ENCODE results near the gene MMP1.

MMP1 gene

GRCh38 chr11:102791271-102792036, 6.5 kb downstream of the MMP1 start:
- Histone ChIP-seq H3K9me3 (ENCODE audit: control insufficient read depth, low read length) (no peaks in the 10 kb centered on the region), H3K4me2 (ENCODE audit: low read length) (no peak overlapping the region), H3K27ac (no peak overlapping the region), H3K79me2 (no peaks in the 10 kb centered on the region), H2AFZ (no peak overlapping the region), H3K4me3 (ENCODE audit: low read depth, low read length) (no peak overlapping the region), H3K27me3 (ENCODE audit: control insufficient read depth, insufficient read depth, low read length) (no peaks in the 10 kb centered on the region), H3K4me1 (no peaks in the 10 kb centered on the region), H3K9ac (no peak overlapping the region), H3K36me3 (ENCODE audit: control insufficient read depth, insufficient read depth, low read length) (no peaks in the 10 kb centered on the region)
- no peak for TF ChIP-seq CTCF (IDR thresholded peaks at IDR 0.05)

- Histone ChIP-seq H3K79me2 (no peaks in the 10 kb centered on the region), H2AFZ (no peak overlapping the region), H3K27ac (no peak overlapping the region), H3K36me3 (ENCODE audit: control insufficient read depth, insufficient read depth, low read length) (no peaks in the 10 kb centered on the region), H3K9ac (no peak overlapping the region), H3K9me3 (ENCODE audit: control insufficient read depth, low read length) (no peaks in the 10 kb centered on the region), H3K27me3 (ENCODE audit: control insufficient read depth, insufficient read depth, low read length) (no peaks in the 10 kb centered on the region), H3K4me1 (no peaks in the 10 kb centered on the region), H3K4me2 (ENCODE audit: low read length) (no peak overlapping the region), H3K4me3 (ENCODE audit: low read depth, low read length) (no peak overlapping the region)
- TF ChIP-seq CTCF (IDR thresholded peaks at IDR 0.05) = no peak
Observed at GRCh38 chr11:102788334-102788995, 9.5 kb downstream of the MMP1 start.

GRCh38 chr11:102784380-102784779, 13.6 kb downstream of the MMP1 start:
- Histone ChIP-seq H3K27me3 (ENCODE audit: control insufficient read depth, insufficient read depth, low read length) (no peaks in the 10 kb centered on the region), H3K79me2 (no peaks in the 10 kb centered on the region), H3K27ac (no peak overlapping the region), H2AFZ (no peak overlapping the region), H3K4me1 (no peaks in the 10 kb centered on the region), H3K9me3 (ENCODE audit: control insufficient read depth, low read length) (no peaks in the 10 kb centered on the region), H3K36me3 (ENCODE audit: control insufficient read depth, insufficient read depth, low read length) (no peaks in the 10 kb centered on the region), H3K4me2 (ENCODE audit: low read length) (no peak overlapping the region), H3K9ac (no peak overlapping the region), H3K4me3 (ENCODE audit: low read depth, low read length) (no peak overlapping the region)
- TF ChIP-seq CTCF (IDR thresholded peaks at IDR 0.05) = no peak

DNA sequence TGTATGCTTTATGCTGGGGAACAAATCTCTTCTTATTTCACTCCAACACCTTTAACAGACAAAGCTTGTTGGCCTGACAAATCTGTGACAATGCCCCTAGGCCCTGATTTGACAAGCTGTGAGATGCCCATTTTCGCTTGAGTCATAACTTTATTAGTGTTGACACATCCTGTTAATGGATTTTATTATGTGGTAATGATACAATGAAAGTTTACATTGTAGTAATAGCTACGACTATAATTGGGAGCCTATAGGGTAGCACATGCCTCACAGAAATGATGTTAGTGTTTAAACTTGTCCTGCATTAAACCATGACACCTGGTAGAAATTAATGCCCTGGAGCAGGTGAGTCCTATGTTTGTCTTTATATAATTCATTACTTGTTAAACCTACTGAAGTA, 14.2 kb downstream of the MMP1 start:
- H3K9me3 ChIP-seq (ENCODE audit: control insufficient read depth, low read length) = no peaks in the 10 kb centered on the region
- H3K27me3 ChIP-seq (ENCODE audit: control insufficient read depth, insufficient read depth, low read length) = no peaks in the 10 kb centered on the region

More for the DNA sequence above, 14.2 kb downstream of the MMP1 start:
- Histone ChIP-seq H3K4me3 (ENCODE audit: low read depth, low read length) (no peak overlapping the region), H3K9ac (no peak overlapping the region), H3K36me3 (ENCODE audit: control insufficient read depth, insufficient read depth, low read length) (no peaks in the 10 kb centered on the region), H3K79me2 (no peaks in the 10 kb centered on the region), H3K4me1 (no peaks in the 10 kb centered on the region), H3K4me2 (ENCODE audit: low read length) (no peak overlapping the region), H3K27ac (no peak overlapping the region), H2AFZ (no peak overlapping the region)
- TF ChIP-seq CTCF (IDR thresholded peaks at IDR 0.05) = no peak

Data from parathyroid adenoma (tissue), 2 donors.